Stimulated activated effector memory CD8-positive, alpha-beta T cell treated with anti-CD3 and anti-CD28 coated beads, Interleukin-12 subunit alpha, Interleukin-12 subunit beta, amount 100 ng/mL, for 72 hours (primary cell): ENCODE data around the gene OXT.
A peak's percentile ranks its signal among the peaks of the same experiment; 100 is the strongest.
"Not testable (repeated sequence)": the region's sequence is repeated elsewhere in the genome, so short reads cannot be mapped to it uniquely, and the experiment has no call there.

Source experiments
- ATAC-seq: fragments of 150-1000 bp; cut with Tn5 transposase; 2 replicates; pipeline ENCODE4 v1.10.0; 2021
- DNase-seq, 2 donors: peaks; one replicate each; pipeline ENCODE4 v3.0.0; 2021 to 2022; ENCODE audit warnings: low spot score in 2 of 2
- H3K27ac Mint-ChIP-seq: one replicate; pipeline ENCODE4 v1.8.0; 2022; ENCODE audit warnings: mild to moderate bottlenecking, mixed read lengths
- H3K36me3 Mint-ChIP-seq: one replicate; pipeline ENCODE4 v1.8.0; 2022; ENCODE audit warnings: mild to moderate bottlenecking, mixed read lengths
- H3K4me1 Mint-ChIP-seq: one replicate; pipeline ENCODE4 v1.8.0; 2022; ENCODE audit warnings: mixed read lengths
- H3K4me3 Mint-ChIP-seq: one replicate; pipeline ENCODE4 v1.8.0; 2022; ENCODE audit warnings: mild to moderate bottlenecking, mixed read lengths
- H3K9me3 Mint-ChIP-seq: one replicate; pipeline ENCODE4 v1.8.0; 2022; ENCODE audit warnings: mixed read lengths

Gene OXT

GRCh38 chr20:3109350-3110302 lies 38.2 kb downstream of the OXT start:
- Mint-ChIP-seq H3K36me3 (peaks cover 13% of the 10 kb centered on the region), H3K4me1 (no peaks in the 10 kb centered on the region), H3K4me3 (no peak overlapping the region), H3K27ac (no peak overlapping the region), H3K9me3 (no peaks in the 10 kb centered on the region)
- DNase-seq (no peak), ATAC-seq (no peak)

GRCh38 chr20:3111507-3111906 lies 40.1 kb downstream of the OXT start:
- Mint-ChIP-seq H3K27ac (peak overlapping the region; percentile 0), H3K36me3 (peaks cover 15% of the 10 kb centered on the region), H3K9me3 (no peaks in the 10 kb centered on the region), H3K4me1 (peaks cover 10% of the 10 kb centered on the region), H3K4me3 (no peak overlapping the region)
- DNase-seq: no peak
- no peak for ATAC-seq

DNA sequence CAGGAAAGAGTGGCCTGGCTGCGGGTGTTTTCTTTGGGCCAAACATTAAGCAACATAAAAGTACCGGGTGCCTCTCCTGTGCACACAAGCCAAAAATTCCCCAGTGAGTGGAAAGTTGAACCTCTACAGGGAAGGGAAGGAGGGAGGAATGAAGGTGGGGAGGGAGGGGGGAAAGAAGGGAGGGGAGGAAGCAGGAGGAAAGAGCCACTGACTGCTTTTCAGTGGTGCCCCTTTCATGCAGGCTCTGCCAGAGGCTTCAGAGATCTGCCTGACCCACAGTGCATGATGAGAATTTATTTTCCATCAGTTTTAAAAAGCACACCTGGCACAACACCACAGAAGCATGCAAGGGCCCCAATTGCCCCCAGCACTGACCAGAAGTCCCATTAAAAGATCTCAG lies 40.6 kb downstream of the OXT start:
- DNase-seq (no peak), ATAC-seq (no peak)
- Mint-ChIP-seq H3K9me3 (no peaks in the 10 kb centered on the region), H3K4me3 (no peak overlapping the region), H3K4me1 (peaks cover 10% of the 10 kb centered on the region), H3K36me3 (peaks cover 18% of the 10 kb centered on the region), H3K27ac (peak overlapping the region; percentile 0)

GRCh38 chr20:3115190-3116107 lies 44.0 kb downstream of the OXT start:
- peak; percentile 55 for ATAC-seq
- H3K4me3 Mint-ChIP-seq: no peak overlapping the region
- H3K4me1 Mint-ChIP-seq: peaks cover 10% of the 10 kb centered on the region
- H3K27ac Mint-ChIP-seq: no peak overlapping the region
- peaks cover 21% of the 10 kb centered on the region for H3K36me3 Mint-ChIP-seq
- no peaks in the 10 kb centered on the region for H3K9me3 Mint-ChIP-seq
- DNase-seq: no peak

DNA sequence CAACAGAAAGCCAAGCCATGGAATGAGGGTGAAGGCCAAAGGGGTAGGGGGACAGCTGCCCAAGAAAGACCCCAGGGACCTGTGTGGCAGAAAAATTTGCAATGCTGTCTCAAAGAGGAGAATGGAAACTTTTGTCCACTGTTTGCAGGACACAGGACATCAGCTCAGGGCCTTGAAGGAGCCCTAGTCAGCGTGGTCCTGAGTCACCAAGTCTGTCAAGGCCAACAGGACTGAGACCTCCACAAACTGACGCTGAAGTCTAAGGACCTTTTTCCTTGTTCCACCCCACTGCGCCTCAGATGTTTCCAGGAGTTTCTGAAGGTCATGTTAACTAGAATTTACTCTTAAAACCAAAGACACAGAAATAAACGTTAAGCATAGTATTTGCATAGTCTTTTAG lies 44.9 kb downstream of the OXT start:
- Mint-ChIP-seq H3K4me1 (peaks cover 17% of the 10 kb centered on the region), H3K4me3 (no peak overlapping the region)

GRCh38 chr20:3117839-3118379 lies 46.5 kb downstream of the OXT start:
- H3K27ac Mint-ChIP-seq, H3K4me3 Mint-ChIP-seq, ATAC-seq, DNase-seq, H3K9me3 Mint-ChIP-seq: not testable (repeated sequence)
- Mint-ChIP-seq H3K4me1 (peaks cover 20% of the 10 kb centered on the region), H3K36me3 (peaks cover 43% of the 10 kb centered on the region)

More for the DNA sequence above, 44.9 kb downstream of the OXT start:
- Mint-ChIP-seq H3K36me3 (peaks cover 30% of the 10 kb centered on the region), H3K27ac (no peak overlapping the region), H3K9me3 (no peaks in the 10 kb centered on the region)
- no peak for ATAC-seq
- no peak for DNase-seq

DNA sequence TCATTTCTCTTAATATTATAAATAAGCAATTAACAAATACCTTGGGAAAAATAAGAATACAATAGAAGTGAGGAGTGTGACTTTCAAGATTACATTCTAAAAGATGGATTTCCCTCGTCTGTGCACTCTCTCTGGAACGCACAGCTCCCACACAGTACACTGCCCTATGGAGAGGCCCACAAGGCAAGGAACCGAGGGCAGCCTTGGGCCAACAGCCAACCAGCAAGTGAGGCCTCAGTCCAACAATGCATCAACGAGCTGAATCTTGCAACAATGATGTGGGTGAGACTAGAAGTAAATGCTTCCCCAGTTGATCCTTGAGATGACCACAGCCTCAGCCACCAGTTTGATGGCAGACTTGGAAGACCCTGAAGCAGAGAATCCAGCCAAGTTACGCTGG lies 47.6 kb downstream of the OXT start:
- no peak overlapping the region for H3K27ac Mint-ChIP-seq
- peaks cover 32% of the 10 kb centered on the region for H3K36me3 Mint-ChIP-seq
- peaks cover 29% of the 10 kb centered on the region for H3K4me1 Mint-ChIP-seq
- ATAC-seq (no peak), DNase-seq (no peak)
- no peaks in the 10 kb centered on the region for H3K9me3 Mint-ChIP-seq
- no peak overlapping the region for H3K4me3 Mint-ChIP-seq

- peak overlapping the region; percentile 51 for H3K27ac Mint-ChIP-seq
- H3K4me1 Mint-ChIP-seq: peaks cover 19% of the 10 kb centered on the region
- H3K9me3 Mint-ChIP-seq: no peaks in the 10 kb centered on the region
- ATAC-seq (no peak), DNase-seq (no peak)
- H3K36me3 Mint-ChIP-seq: peaks cover 29% of the 10 kb centered on the region
- H3K4me3 Mint-ChIP-seq: no peak overlapping the region
Measured at GRCh38 chr20:3121271-3121911, 50.0 kb downstream of the OXT start.
